ENCODE measurements around the gene EIF2S3. TPM values are rescaled to one million over a fixed set of nuclear protein-coding genes. Genes with fewer than 3 reads are reported as not detected.
"Not testable (repeated sequence)": the region's sequence is repeated elsewhere in the genome, so short reads cannot be mapped to it uniquely, and the experiment has no call there.

The EIF2S3 gene
- 168 TPM for polyA plus RNA-seq (2013, experiment 1 of 2; ENCODE audit: insufficient read length)
- polyA plus RNA-seq (2013, experiment 2 of 2; ENCODE audit: insufficient read length), result 161 TPM

DNA sequence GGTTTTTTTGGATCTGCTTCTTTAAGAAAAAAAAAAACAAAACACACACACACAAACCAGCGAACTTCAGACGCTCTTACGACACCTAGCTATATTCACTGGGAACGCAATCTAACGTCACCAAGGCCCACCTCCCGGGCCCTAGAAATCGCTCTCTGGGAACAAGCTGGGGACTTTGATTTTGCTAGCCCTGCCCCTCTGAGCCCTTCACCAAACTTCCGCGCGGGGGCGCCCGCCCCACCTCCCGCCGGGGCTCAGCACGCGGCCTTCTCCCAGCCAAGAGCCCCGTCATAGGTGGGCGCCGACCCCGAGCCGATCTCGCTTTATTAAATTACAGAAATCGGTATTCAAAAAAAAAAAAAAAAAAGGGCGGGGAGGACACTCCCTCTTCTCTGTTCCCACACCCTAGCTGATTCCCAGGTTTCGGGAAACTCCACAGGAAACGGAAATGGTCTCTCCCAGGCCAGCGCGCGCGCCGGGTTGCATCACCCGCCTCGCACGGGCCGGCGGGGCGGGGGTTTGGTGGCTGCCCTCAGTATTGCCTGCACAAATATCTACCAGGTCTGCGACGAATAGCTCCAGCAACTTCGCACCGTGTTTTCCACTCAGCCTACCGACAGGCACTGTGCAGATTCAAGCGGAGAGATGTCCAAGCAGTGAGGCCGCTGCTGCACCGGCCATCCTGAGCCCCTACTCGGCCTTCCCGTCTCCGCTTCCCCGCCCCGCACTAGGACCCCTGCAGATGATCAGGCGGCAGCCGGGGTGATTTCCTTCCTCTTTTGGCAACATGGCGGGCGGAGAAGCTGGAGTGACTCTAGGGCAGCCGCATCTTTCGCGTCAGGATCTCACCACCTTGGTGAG, at the start of gene EIF2S3:
TSS of gene EIF2S3 (plus strand) at position 775 of the 861 bp plus-strand sequence. CDS start at position 788, 13 bp downstream.
- DNase-seq, result peak; percentile 95

DNA sequence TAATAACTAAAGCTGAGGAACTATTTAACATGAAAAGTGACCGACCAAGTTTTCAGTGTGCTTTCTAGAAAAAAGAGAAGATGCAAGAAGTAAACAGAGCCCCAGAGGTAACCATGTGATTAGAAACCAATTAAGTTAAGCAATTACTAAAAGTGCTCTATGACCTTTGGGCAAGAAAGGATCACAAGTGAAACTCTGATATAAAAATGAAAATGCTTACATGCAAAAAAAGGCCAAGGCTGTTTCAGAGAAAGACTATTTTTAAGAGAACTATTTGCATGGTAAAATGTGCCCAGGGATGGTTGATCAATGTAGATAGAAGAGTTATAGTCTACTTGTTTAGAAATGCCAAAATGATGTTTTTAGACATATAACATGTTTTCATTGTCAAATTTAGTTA, 49.7 kb upstream of the EIF2S3 start:
- DNase-seq, result no peak

DNA sequence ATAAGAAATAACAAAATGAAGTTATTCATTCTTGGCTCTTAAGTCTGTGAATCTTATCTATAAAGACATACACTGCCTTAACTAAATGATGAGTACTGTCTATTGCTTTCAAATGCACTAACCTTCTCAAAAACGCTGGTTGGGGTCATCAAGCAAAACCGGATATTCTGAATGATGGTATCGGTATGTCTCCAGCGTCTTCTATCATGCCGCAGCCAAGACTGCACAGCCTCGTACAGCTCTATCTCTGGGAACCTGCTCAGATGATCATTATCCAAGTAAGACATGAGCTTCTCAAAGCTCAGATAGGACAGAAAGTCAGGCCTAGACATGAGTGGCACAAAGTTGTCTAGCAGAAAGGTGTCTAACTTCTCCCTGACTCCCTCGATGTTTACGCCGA, 48.9 kb upstream of the EIF2S3 start:
- no peak for DNase-seq

DNA sequence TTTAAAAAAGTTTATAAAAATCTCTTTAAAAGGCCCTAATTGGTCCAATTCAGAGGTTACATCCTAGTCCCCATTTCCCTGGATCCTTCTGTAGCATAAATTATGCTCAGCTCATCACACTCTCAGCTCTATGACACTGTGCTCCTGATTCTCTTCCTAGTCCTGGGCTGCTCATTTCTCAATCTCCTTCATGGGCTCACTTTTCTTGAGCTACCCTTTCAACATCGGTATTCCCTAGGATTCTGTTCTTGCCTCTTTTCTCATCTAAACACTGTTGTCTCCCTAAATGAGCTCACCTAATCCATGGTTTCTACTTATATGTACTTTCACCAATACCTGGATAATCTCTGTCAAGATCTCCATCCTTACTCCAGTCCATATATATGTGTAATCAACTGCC, 42.5 kb upstream of the EIF2S3 start:
- DNase-seq, result no peak

DNA sequence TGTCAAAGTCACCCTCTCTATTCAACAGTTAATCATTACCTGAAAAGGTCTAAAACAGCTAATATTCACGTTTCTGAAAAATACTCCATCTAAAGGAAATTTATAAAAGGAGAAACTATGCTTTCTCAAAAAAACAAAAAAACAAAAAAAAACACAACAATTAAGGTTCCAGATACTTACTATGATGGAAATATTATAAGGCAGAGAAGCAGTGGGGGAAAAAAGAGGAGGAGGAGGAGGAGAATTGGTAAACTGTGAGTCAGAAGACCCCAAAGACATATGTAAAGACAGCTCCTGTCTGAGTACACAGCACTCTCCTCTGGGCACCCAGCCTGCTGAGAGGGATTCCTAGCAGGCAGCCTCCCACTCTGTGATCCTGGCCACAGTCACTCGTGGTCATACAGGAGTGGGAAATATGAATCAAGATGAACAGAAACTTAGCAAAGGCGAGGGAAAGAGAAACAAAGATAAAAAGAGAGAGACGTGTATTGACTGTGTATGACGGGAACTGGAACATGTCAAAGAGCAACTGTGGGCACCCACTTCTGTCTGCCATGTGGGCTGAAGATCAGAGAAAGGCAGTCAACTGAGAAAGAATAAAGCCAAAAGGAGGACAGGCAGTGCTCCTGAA, 40.3 kb upstream of the EIF2S3 start:
- no peak for DNase-seq

DNA sequence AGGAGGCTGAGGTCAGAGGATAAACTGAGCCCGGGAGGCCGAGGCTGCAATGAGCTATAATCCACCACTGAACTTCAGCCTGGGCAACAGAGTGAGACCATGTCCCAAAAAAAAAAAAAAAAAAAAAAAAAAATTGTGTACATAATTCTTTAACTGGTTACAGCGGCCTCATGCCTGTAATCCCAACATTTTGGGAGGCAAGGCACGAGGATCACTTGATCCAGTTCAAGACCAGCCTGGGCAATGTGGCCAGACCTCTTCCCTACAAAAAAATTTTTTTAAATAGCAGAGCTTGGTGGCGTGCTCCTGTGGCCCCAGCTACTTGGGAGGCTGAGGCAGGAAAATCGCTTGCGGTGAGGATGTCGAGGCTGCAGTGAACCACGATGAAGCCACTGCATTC, 37.1 kb upstream of the EIF2S3 start:
- DNase-seq, result no peak

DNA sequence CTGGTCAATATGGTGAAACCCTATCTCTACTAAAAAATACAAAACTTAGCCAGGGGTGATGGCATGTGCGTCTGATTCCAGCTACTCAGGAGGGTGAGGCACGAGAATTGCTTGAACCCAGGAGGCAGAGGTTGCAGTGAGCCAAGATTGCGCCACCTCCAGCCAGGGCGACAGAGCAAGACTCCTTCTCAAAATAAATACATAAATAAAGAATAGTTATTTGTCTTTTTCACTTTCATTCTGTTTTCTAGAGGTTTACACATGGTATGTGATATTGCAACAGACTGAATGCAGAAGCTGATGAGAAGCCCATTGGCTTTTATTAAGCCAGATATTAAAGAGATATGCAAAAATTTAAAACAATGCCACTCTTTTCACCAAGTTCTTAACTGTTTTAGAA, 35.9 kb upstream of the EIF2S3 start:
- DNase-seq, result no peak

DNA sequence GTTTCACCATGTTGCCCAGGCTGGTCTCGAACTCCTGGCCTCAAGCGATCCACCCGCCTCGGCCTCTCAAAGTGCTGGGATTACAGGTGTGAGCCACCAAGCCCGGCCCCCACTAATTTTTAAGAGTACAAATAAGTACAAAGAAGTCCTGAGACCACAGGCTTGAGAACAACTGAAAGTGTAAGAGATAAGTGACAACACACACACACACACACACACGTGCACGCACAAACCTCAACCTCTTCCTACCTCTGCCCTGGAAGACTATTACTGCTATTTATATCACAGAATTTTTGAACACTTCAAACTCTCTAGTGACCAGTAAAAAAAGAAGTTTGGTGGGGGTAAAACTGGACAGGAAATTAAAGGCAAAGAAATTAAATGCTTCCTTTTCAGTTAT, 35.3 kb upstream of the EIF2S3 start:
- no peak for DNase-seq

DNA sequence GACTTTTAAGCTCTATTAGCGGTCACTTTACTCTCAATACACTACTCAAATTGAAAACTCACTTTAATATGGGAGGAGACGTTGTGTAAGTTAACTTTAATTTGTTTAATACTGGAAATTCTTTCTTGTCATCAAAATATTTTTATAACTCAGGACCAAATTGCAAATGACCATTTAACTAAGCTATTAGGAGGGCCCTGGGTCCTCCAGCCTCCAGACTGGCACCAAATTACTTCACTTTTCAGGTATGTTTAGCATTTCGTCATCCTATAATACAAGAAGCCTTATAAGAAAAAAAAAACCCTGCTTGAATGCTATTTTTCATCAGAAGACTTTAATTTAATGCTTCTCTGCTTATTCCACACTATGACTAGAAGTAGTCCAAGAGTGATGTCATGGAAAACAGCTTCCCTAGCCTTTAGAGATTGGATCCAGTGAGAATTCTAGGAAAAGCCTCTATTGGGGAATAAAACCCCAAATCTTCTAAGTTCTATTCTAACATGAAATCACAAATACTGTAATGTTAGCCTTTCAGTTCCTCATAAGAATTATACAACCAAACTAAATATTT, 34.4 kb upstream of the EIF2S3 start:
- DNase-seq, result peak; percentile 12

DNA sequence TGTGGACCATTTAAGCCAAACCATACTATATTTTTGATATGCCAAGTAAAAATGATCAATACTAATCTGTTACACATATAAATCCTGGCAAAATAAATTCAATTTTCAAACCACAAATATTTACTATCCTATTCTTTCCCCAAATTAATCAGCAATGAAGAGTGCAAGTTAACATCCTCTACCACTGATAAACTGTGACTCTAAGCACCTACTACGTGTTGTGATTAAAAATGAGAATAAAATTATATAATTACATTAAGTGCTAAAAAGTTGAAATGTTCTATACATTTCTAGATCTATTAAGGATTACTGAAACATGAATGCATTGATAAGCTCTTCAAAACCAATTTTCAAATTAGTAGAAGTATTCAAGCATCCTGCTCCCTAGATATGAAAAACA, 31.2 kb upstream of the EIF2S3 start:
- DNase-seq, result no peak

DNA sequence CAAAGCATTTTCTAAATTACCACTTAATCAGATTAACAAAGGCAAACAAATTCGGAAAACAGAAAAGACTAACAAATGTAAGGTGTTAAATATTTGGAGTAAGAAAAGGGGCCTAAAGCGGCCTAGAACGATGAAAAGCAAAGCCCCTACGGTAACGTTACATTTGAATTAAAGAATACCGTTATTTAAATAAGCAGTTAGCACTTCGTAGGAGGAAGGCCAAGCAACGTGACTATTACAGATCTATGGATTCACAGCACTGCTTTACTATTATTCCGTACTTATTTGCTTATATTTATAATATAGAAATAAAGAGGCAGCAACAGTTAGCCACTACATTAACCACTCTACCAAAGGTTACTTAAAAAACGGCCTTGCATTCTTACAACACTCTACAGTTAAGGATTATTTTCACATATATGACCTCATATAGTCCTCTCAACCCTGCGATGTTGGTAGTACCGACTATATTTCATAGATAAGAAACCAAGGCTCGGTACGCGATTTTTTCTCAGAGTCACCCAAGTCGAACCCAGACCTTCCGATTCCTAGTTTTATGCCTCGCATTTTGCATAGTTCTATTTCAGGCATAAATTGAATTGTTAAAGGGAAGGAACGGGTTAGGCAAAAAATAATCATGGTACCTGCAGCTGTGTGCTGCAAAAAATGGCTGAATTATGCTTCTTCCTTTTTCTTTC, 30.6 kb upstream of the EIF2S3 start:
- no peak for DNase-seq

DNA sequence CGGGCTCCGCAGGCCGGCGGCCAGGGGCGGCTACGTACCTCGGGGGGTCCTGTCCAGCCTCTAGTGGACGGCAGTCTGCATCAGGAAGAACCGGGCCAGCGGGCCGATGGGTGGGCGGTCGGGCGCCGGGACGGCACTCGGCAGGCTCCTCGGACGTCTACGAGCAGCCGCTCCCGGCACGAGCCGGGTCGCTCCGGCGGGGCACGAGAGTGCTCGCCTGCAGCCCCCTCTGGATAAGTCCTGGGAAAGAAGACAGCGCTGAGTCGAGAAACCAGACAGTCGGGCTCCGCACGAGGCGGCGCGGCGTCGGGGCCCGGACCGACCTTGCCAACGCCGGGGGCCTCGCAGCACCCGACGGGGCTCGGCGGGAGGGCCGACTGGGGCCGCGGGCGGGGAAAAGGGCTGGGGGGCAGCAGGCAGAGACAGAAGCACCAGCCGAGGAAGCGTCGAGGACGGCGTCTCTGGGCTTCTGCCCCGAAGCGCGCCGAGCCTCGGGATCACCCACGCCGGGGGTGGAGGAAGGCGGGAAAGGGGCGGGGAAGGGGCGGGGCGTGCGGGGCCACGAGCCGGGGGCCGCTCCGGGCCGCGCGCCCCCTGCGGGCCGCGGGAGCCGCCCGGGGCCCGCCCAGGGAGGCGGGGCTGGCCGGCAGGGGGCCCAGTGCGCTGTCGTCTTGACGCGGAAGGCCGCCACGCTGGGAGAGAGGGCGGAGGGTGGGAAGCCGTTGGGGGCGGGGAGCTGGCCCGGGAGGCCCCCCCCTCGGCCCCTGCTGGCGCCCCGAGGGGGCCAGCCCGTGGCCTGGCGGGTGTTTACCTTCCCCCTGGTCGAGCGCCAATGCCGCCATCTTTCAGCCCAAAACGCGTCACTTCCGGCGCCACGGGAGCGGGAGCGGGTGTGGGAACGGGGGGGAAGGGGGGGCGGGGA, 29.7 kb upstream of the EIF2S3 start:
- peak; percentile 95 for DNase-seq

DNA sequence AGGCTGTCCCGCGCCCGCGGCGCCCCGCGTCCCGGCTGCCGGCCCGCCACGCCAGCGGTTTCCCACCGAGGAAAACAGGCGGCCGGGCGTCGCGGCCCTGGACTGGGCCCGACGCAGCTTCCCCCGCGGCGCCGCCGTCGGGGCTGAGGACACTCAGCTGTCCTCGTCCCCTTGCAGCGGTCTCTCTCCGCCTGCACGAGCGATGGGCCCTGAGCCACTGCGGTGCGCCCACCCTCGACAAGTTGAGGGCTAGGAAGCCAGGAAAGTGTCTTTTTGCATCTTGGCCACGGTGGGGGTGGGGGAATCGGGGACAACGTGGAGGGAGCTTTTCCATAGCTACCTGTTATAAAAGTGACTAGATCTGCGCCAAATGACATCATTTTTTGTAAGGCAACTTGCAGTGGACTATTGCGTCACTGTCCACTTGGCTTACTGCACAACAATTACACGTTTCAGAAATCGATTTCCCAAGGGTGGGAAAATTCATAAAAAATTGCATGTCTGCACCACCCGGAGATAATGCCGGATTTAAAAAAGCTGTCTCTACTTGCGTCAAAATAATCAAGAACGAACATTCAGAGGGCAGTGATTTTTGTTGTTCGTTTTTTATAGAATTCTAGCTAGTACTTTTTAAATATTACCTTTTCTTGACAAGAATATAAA, 28.9 kb upstream of the EIF2S3 start:
- peak; percentile 58 for DNase-seq

DNA sequence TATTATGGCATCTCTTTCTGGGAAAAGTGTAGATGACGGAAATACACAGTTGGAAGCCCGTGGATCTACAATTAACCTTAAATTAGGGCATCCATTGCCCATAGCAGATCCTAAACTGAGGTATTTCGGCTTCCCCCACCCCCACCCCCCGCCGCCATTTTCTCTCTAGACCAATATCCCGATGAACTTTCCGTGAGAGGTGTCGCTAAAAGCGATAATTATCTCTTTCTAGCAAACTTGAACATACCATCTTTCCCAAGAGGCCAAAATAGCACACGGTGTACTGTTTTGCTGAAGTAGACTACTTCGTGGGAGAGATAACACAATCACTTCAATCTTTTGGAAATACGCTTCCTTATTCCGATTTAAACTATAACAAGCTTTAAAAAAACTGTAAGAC, 28.3 kb upstream of the EIF2S3 start:
- peak; percentile 13 for DNase-seq

DNA sequence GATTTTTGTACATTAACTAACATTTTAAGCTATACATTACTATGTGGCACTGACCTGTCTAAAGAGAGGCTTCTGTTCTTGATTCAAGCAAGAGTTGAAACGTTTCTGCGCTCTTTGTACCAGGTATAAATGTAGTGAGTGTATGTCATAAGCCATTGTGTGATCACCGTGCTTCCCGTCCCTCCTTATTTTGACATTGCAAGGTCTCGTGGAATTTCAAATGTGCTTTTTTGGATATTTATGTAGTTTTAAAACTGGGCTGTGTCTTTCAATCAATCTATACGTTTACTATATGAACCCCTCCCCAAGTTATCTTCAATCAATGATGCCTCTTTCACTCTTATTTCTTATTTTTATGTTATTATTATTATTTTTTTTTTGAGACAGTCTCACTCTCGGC, 27.7 kb upstream of the EIF2S3 start, which contains the start of gene KLHL15:
TSS of gene KLHL15 (minus strand) at position 101 of the 400 bp plus-strand sequence. CDS start 20,493 bp downstream, outside the sequence.
- no peak for DNase-seq

DNA sequence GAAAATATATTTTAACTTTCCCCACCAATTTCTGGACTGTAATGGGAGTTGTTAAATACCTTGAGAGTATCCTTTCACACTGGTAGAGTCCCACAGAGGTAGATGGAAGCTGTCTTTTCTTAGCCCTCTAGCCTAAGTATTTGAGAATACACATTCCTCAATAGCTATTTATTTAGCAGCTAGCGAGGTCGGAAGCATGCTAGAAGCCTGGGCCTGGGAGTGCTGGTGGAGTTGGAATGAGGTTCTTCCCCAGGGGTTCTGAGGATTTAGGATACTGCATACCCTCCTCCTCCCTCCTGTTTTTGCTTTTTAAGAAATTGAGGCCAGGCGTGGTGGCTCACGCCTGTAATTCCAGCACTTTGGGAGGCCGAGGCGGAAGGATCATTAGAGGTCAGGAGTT, 26.8 kb upstream of the EIF2S3 start:
- no peak for DNase-seq

DNA sequence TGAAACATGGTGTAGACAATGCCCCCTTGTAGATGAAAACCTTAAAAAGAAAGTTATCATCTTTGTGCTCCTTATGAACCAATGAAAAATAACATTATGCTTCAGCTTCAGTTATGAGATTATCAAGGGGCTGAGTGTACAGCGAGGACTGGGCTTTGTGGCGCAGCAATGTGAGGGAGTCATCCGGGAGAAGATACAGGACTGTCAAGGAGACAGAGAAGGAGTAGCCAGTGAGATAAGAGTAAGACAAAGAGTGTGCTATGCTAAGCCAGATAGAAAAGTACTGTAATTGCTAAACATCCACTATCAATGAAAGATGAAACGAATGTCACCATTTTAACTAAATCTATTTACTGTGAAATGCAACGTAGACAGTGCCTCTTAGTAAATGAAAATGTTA, 24.2 kb upstream of the EIF2S3 start:
- DNase-seq, result no peak

DNA sequence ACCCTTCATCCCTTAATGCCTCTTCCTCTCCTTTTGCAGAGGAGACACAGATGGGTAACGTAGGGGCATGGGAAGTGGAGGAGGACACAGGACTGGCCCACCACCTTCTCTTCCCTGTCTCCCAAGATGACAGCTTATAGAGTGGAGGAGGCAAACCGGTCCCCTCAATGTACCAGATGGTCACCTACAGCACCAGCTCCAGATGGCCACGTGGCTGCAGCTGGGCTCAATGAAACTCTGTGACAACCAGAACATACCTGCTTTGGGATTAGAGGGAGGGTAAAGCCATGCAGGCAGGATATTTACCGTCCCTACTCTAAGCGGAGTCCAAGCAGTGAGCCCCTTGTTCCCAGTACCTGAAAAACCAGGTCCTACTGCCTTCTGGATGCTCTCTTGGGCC, 20.3 kb upstream of the EIF2S3 start:
- no peak for DNase-seq

DNA sequence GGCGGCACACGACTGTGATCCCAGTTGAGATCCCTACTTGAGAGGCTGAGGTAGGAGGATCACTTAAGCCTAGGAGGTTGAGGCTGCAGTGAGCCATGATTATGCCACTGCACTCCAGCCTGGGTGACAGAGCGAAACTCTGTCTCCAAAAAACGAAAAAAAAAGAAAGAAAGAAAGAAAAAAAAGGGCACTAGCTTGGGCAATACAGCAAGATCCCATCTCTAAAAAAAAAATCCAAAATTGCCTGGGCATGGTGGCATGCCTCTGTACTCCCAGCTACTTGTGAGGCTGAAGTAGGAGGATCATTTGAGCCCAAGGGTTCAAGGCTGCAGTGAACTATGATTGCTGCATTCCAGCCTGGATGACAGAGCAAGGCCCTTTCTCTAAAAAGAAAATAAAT, 17.0 kb upstream of the EIF2S3 start:
- DNase-seq, result no peak

DNA sequence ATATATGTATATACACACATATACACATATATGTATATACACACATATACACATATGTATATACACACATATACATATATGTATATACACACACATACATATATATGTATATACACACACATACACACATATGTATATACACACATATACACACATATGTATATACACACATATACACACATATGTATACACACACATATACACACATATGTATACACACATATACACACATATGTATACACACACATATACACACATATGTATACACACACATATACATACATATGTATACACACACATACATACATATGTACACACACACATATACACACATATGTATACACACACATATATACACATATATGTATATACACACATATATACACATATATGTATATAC, 8.7 kb upstream of the EIF2S3 start:
- DNase-seq, result not testable (repeated sequence)

DNA sequence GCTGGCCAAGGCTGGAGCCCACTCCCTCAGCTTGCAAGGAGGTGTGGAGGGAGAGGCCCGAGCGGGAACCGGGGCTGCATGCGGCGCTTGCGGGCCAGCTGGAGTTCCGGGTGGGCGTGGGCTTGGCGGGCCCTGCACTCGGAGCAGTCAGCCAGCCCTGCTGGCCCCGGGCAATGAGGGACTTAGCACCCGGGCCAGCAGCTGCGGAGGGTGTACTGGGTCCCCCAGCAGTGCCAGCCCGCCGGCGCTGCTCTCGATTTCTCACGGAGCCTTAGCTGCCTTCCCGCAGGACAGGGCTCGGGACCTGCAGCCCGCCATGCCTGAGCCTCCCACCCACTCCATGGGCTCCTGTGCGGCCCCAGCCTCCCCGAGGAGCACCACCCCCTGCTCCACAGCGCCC, 5.1 kb upstream of the EIF2S3 start:
- DNase-seq, result not testable (repeated sequence)
